ENCODE measurements around the gene PPFIA1.
"Not testable (repeated sequence)": the region's sequence is repeated elsewhere in the genome, so short reads cannot be mapped to it uniquely, and the experiment has no call there.

Gene PPFIA1

GRCh38 chr11:70328556-70328955, 58.1 kb downstream of the PPFIA1 start:
- no peak for DNase-seq

GRCh38 chr11:70331320-70331843, 60.9 kb downstream of the PPFIA1 start:
- DNase-seq, result not testable (repeated sequence)

GRCh38 chr11:70331901-70332300, 61.4 kb downstream of the PPFIA1 start:
- DNase-seq, result no peak

GRCh38 chr11:70332567-70332966, 62.1 kb downstream of the PPFIA1 start:
- no peak for DNase-seq

GRCh38 chr11:70333261-70333660, 62.8 kb downstream of the PPFIA1 start:
- DNase-seq, result no peak

- DNase-seq, result no peak
Observed at GRCh38 chr11:70334351-70334995, 64.0 kb downstream of the PPFIA1 start.

GRCh38 chr11:70335511-70335910, 65.0 kb downstream of the PPFIA1 start:
- no peak for DNase-seq

GRCh38 chr11:70338594-70338993, 68.1 kb downstream of the PPFIA1 start:
- DNase-seq, result no peak

GRCh38 chr11:70339066-70339465, 68.6 kb downstream of the PPFIA1 start:
- DNase-seq, result no peak

GRCh38 chr11:70341881-70342429, 71.5 kb downstream of the PPFIA1 start:
- DNase-seq, result no peak

- DNase-seq, result no peak
Observed at GRCh38 chr11:70343636-70344035, 73.1 kb downstream of the PPFIA1 start.

GRCh38 chr11:70348191-70348590, 77.7 kb downstream of the PPFIA1 start:
- DNase-seq, result no peak

GRCh38 chr11:70348608-70349007, 78.1 kb downstream of the PPFIA1 start:
- no peak for DNase-seq

GRCh38 chr11:70351646-70352045, 81.2 kb downstream of the PPFIA1 start:
- no peak for DNase-seq

- no peak for DNase-seq
Observed at GRCh38 chr11:70352100-70352499, 81.6 kb downstream of the PPFIA1 start.

- no peak for DNase-seq
Observed at GRCh38 chr11:70352601-70353000, 82.1 kb downstream of the PPFIA1 start.

- no peak for DNase-seq
Observed at GRCh38 chr11:70353329-70353728, 82.8 kb downstream of the PPFIA1 start.

GRCh38 chr11:70353900-70354568, 83.5 kb downstream of the PPFIA1 start:
- DNase-seq, result no peak

GRCh38 chr11:70354629-70355028, 84.1 kb downstream of the PPFIA1 start:
- DNase-seq, result no peak

- no peak for DNase-seq
Observed at GRCh38 chr11:70358753-70359152, 88.3 kb downstream of the PPFIA1 start.

- DNase-seq, result no peak
Observed at GRCh38 chr11:70359451-70360205, 89.1 kb downstream of the PPFIA1 start.

GRCh38 chr11:70360211-70360610, 89.7 kb downstream of the PPFIA1 start:
- no peak for DNase-seq

- DNase-seq, result no peak
Observed at GRCh38 chr11:70364178-70364577, 93.7 kb downstream of the PPFIA1 start.

Measured in NCI-H2227 treated with DMSO at 0.1 percent for 48 hours (cell line).